NCI-H146 treated with DMSO at 0.1 percent for 48 hours (cell line): ENCODE results near the gene DCLRE1B.
A peak's percentile ranks its signal among the peaks of the same experiment; 100 is the strongest.

Source experiments
- DNase-seq: peaks from one replicate; lab custom pipeline; 2025; ENCODE audit not compliant: unreplicated experiment; lab: John Stamatoyannopoulos, UW

The DCLRE1B gene

GRCh38 chr1:113886417-113887401 is 18.4 kb upstream of the DCLRE1B start:
- no peak for DNase-seq

DNA sequence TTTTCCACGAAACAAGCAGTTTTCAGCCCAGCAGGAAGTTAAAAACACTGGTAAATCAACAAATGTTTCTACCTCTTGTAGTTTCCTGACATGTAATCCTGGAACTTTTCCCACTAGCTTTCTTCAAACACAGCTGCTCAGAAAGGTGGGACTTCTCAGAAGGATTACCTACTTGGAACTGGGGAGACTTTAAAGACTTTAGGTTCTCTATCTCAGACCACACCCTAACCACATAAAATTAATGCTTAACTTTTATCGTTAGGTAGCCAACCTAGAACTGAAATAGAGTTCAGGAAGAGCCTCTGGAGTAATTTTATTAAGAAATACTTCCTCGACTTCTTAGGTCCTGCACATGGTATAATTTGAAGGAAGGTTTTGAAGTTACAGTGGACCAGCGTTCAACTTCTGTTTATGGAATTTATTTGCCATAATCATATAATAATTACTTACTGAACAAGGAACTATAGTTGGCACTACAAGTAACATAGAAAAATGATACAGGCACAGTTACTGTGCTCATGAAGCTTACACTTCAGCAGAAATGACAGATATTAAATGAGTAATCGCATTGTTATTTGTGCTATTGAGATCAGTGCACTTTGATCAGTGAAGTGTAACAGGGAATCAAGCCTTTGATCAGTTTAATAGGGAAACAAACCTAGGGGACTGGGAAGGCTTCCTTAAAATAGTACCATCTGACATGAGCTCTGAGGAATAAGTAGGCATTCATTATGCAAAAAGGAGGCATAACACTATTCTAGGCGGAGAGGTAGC is 17.5 kb upstream of the DCLRE1B start, which contains the start of gene BCL2L15:
Gene BCL2L15, minus strand, starts transcription at position 180 of the 774 bp plus-strand sequence. CDS start 206 bp downstream, outside the sequence.
- no peak for DNase-seq

- no peak for DNase-seq
Measured at GRCh38 chr1:113890816-113891215, 14.3 kb upstream of the DCLRE1B start.

DNA sequence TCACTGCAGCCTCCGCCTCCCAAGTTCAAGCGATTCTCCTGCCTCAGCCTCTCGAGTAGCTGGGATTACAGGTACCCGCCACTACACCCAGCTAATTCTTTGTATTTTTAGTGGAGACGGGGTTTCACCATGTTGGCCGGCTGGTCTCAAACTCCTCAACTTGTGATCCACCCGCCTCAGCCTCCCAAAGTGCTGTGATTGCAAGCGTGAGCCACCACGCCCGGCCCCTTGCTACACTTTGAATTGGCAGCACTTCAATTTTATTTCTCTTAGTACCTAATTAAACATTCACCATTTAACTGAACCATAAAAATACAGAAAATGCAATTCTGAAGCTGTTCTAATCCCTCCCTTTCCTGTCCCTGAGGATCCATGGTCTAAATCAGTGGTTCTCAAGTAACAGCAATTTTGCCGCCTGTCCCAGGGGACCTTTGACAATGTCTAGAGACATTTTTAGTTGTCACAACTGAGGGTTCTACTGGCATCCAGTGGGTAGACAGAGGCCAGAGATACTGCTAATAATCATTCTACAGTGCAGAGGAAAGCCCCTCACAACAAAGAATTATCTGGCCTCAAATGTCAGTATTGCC is 13.4 kb upstream of the DCLRE1B start:
- no peak for DNase-seq

- no peak for DNase-seq
Measured at GRCh38 chr1:113893267-113893666, 11.9 kb upstream of the DCLRE1B start.

DNA sequence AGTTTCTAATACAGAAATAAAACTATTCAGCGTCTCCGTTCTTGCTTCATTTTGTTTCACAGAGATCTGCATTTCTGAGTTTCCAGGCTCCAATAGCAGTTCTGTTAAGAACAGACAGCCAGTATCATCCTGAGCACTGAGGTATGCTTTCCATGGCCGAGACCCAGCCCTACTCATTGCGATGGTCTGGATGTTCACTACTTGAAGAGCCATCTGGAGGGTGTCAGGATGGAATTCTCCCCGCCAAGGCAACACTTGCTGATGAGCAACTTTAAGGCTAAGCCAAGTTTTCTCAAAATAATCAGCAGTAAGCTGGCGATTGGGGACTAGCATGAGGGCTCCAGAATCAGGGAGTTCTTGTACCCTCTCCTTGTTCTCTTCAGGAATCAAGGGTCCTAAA is 10.0 kb upstream of the DCLRE1B start:
- no peak for DNase-seq

DNA sequence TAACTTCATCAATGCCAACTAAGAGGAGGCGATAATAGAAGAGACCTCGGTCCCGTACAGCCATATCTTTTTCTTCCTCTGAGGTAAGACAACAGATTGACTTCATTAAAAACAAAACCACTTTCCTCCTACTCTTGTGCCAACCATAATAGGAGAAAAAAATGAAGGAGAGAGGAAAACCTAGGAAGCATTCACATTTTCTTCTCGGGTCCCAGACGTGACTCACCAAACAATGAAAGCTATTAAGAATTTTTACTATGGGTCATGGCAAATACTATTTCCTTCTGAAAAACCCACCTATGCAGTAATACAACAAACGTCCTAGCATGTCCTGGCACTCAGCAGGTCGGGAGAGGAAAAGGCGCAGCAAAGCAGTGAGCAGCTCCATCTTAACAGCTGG is 9.2 kb upstream of the DCLRE1B start:
- DNase-seq, result no peak

- no peak for DNase-seq
Measured at GRCh38 chr1:113898241-113898814, 6.8 kb upstream of the DCLRE1B start.

- no peak for DNase-seq
Measured at GRCh38 chr1:113899111-113899510, 6.0 kb upstream of the DCLRE1B start.

DNA sequence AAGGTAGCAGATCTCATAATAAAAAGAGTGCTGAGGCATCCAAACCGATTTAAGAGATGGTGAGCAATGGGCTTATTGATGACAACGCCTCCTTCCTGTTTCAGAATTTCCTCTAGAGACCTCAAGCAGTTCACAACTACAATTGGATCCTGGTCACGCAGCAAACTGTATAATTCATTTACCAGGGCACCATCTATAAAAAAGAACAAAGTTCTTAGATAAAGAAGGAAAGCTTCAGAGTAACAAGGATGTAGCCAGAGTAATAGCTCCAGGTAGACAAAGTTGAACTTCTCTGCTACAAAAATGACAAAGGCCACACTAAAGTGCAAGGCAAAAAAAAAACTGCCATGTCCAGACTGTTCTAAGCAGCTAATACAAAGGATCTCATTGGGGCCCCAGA is 3.9 kb upstream of the DCLRE1B start:
- no peak for DNase-seq

DNA sequence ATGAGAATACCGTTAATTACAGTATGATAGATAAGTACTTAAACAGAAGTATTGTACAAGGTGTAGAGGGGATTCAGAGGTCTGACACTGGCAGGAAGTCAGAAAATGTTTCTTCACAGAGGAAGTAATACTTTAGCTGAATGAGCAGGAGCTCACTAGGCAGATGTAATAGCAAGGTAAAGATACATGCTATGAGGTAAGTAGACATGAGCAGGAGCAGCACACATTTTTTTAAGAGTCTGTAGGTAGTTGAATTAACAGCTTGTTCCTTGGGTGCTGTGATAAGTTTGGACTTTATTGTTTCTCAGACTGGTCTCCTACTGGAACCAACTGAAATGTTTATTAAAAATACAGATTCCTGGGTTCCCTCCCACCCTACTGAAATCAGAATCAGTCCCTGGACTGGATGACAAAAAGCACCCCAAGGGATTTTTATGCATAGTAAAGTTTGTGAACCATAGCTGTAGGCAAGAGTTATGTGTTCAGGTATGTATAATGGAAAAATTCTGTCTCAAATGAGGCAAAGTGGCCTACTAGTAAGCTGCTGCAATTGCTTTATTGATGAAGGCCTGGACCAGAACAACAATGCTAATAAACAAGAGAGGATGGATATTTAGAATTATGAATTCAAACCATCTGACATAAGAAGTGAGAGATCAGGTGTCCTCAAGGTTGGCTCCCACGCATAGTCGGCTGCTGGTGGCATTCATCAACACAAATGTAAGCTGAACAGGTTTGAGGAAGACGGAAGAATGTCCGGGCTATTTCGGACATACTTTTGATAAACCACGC is 1.4 kb upstream of the DCLRE1B start:
- DNase-seq, result no peak

DNA sequence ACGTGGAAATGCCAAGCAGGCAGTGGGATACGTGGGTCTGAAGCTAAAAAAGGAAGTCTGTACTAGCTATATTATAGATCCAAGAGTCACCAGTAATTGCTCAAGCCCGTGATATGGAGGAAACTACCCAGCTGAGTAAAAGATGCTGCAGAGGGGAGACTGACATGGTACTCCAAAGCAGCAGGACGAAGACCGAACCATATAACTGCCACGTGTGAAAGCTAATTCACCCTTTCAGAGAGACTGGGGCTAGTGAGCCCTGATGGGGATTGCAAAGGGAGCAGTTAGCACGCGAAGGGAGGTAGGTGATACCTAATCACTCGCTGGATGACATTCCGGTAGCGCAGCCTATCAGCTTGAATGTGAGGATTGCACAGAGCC is 843 bp upstream of the DCLRE1B start:
- DNase-seq, result peak; percentile 74

- peak; percentile 30 for DNase-seq
Measured at GRCh38 chr1:113905435-113905861, 322 bp downstream of the DCLRE1B start.

GRCh38 chr1:113912594-113913311 is 7.6 kb downstream of the DCLRE1B start:
- no peak for DNase-seq

DNA sequence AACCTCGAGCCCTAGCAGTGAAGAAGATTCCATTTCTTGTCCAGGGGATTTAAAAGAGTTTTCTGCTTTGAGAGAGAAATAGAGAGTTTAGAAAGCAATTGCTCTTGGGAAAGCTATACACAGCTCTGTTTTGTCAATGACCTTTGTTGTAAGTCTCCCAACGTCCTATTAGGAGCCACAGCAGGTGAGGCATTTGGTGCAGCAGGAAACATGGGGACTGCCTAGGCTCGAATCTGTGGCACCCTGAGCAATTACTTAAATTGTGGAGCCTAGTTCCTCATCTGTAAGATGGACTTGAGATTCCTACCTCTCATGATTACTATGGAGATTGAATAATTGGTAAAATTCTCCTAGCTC is 8.2 kb downstream of the DCLRE1B start:
- DNase-seq, result no peak

DNA sequence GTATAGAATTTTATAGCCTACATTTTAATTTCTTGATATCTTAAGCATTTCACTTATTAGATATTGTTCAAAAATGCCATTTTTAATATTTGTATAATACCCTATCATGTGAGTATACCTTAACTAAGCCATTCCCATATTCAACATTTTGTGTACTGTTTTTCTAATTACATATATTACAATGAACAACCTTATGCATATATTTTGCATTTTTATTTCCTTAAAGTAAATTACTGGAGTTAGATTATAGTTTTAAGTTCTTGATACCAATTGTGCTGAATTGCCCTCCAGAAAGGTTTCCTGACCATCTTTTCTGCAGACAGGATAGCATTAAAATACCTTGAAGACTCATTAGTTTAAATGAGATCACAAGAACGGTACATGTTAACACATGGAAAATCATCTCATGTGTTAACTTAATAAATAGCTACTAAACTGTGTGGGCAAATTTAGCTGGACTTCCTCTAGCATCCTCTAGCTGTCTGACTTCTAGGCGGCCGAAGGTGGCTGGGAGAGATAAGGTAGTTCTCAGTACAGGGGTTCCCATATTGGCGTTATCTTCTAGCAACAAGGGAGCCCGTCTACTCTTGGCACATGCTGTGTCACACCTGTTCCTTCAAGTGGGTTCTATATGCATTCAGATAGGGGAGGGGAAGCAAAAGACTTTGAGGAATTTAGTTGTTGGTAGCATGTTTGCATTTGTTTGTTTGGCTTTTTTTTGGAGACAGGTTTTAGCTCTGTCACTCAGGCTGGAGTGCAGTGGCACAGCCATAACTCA is 8.9 kb downstream of the DCLRE1B start:
- no peak for DNase-seq

- no peak for DNase-seq
Measured at GRCh38 chr1:113916974-113917373, 11.8 kb downstream of the DCLRE1B start.

- no peak for DNase-seq
Measured at GRCh38 chr1:113917400-113918082, 12.4 kb downstream of the DCLRE1B start.
